H9 (cell line): ENCODE data around the gene CD79A. TPM values are rescaled to one million over a fixed set of nuclear protein-coding genes. Genes with fewer than 3 reads are reported as not detected.

Source experiments
- DNase-seq: peaks from one replicate; pipeline ENCODE4 v3.0.0-alpha.2; 2017
- H2AFZ ChIP-seq: one replicate; pipeline ENCODE4 v1.6.1; 2013; ENCODE audit warnings: mild to moderate bottlenecking, low read length, control low read depth, moderate library complexity
- H2AK5ac ChIP-seq: 2 replicates; pipeline ENCODE4 v1.6.1; 2013; ENCODE audit warnings: low read length, control low read depth, mixed read lengths; ENCODE audit not compliant: insufficient read length
- H2BK120ac ChIP-seq: one replicate; pipeline ENCODE4 v1.6.1; 2013; ENCODE audit warnings: low read depth, mild to moderate bottlenecking, low read length, control low read depth, inconsistent platforms; ENCODE audit not compliant: poor library complexity, severe bottlenecking
- H2BK12ac ChIP-seq: 2 replicates; pipeline ENCODE4 v1.6.1; 2013; ENCODE audit warnings: low read length, control low read depth, mixed read lengths, low read depth; ENCODE audit not compliant: insufficient read length
- H2BK15ac ChIP-seq: 2 replicates; pipeline ENCODE4 v1.6.1; 2013; ENCODE audit warnings: low read depth, low read length, control low read depth
- H2BK20ac ChIP-seq: one replicate; pipeline ENCODE4 v1.6.1; 2013; ENCODE audit warnings: low read depth, mild to moderate bottlenecking, low read length, control low read depth, inconsistent platforms; ENCODE audit not compliant: poor library complexity, severe bottlenecking
- H2BK5ac ChIP-seq: 2 replicates; pipeline ENCODE4 v1.6.1; 2013; ENCODE audit warnings: low read length, control low read depth, mixed read lengths; ENCODE audit not compliant: insufficient read length
- H3K14ac ChIP-seq: 2 replicates; pipeline ENCODE4 v1.6.1; 2013; ENCODE audit warnings: low read length, control low read depth; ENCODE audit not compliant: insufficient read depth
- H3K18ac ChIP-seq: 2 replicates; pipeline ENCODE4 v1.6.1; 2013; ENCODE audit warnings: low read depth, mild to moderate bottlenecking, mixed read lengths, low read length, control low read depth; ENCODE audit not compliant: insufficient read length
- H3K23ac ChIP-seq: 2 replicates; pipeline ENCODE4 v1.6.1; 2013; ENCODE audit warnings: low read length, control low read depth, mixed read lengths, low read depth; ENCODE audit not compliant: insufficient read length
- H3K23me2 ChIP-seq: 2 replicates; pipeline ENCODE4 v1.6.1; 2013; ENCODE audit warnings: low read depth, mild to moderate bottlenecking, mixed read lengths, low read length, control low read depth; ENCODE audit not compliant: insufficient read length, poor library complexity, severe bottlenecking
- H3K27ac ChIP-seq: 2 replicates; pipeline ENCODE4 v1.5.1; 2013; ENCODE audit warnings: low read length, control low read depth, mixed read lengths, low read depth; ENCODE audit not compliant: insufficient read length
- H3K27me3 ChIP-seq: 2 replicates; pipeline ENCODE4 v1.6.1; 2013; ENCODE audit warnings: low read length, control low read depth, inconsistent platforms; ENCODE audit not compliant: insufficient read depth
- H3K4ac ChIP-seq: 2 replicates; pipeline ENCODE4 v1.6.1; 2013; ENCODE audit warnings: low read depth, mild to moderate bottlenecking, control low read depth, inconsistent platforms, low read length, moderate library complexity
- H3K4me1 ChIP-seq: 2 replicates; pipeline ENCODE4 v1.6.1; 2013; ENCODE audit warnings: low read length, control low read depth, inconsistent platforms; ENCODE audit not compliant: insufficient read depth
- H3K4me2 ChIP-seq: 2 replicates; pipeline ENCODE4 v1.6.1; 2013; ENCODE audit warnings: low read length, control low read depth, mixed read lengths; ENCODE audit not compliant: insufficient read length, insufficient read depth
- H3K56ac ChIP-seq: 2 replicates; pipeline ENCODE4 v1.6.1; 2013; ENCODE audit warnings: low read depth, mild to moderate bottlenecking, mixed read lengths, low read length, control low read depth; ENCODE audit not compliant: insufficient read length
- H3K79me1 ChIP-seq: 2 replicates; pipeline ENCODE4 v1.6.1; 2013; ENCODE audit warnings: low read depth, mild to moderate bottlenecking, moderate library complexity, low read length, control low read depth, inconsistent platforms; ENCODE audit not compliant: insufficient read depth, poor library complexity, severe bottlenecking
- H3K79me2 ChIP-seq: 2 replicates; pipeline ENCODE4 v1.6.1; 2013; ENCODE audit warnings: low read length, control low read depth, inconsistent platforms; ENCODE audit not compliant: insufficient read depth
- H3K9ac ChIP-seq: 2 replicates; pipeline ENCODE4 v1.6.1; 2013; ENCODE audit warnings: low read length, control low read depth, mixed read lengths; ENCODE audit not compliant: insufficient read length; ENCODE audit errors: extremely low read depth
- H3K9me3 ChIP-seq: one replicate; pipeline ENCODE4 v1.6.1; 2013; ENCODE audit warnings: low read depth, low read length, inconsistent platforms; ENCODE audit not compliant: control insufficient read depth
- H3T11ph ChIP-seq: one replicate; pipeline ENCODE4 v1.6.1; 2013; ENCODE audit warnings: mild to moderate bottlenecking, low read length, control low read depth, inconsistent platforms
- H4K20me1 ChIP-seq: one replicate; pipeline ENCODE4 v1.6.1; 2013; ENCODE audit not compliant: control insufficient read depth, insufficient read length, insufficient read depth
- H4K5ac ChIP-seq: 2 replicates; pipeline ENCODE4 v1.6.1; 2013; ENCODE audit warnings: low read depth, mild to moderate bottlenecking, mixed read lengths, low read length, control low read depth; ENCODE audit not compliant: insufficient read length
- H4K8ac ChIP-seq: replicated peaks from 2 replicates; pipeline ENCODE4 v1.6.1; 2013; ENCODE audit warnings: low read length, control low read depth, mixed read lengths, low read depth; ENCODE audit not compliant: insufficient read length
- H4K91ac ChIP-seq: 2 replicates; pipeline ENCODE4 v1.6.1; 2013; ENCODE audit warnings: low read depth, mild to moderate bottlenecking, moderate library complexity, mixed read lengths, low read length, control low read depth; ENCODE audit not compliant: insufficient read length
- H3K27ac Mint-ChIP-seq, 3 experiments: 2 replicates in 2 of 3; 3 replicates in 1 of 3; pipeline ENCODE4 v1.8.0; 2020 to 2021; ENCODE audit warnings: mixed read lengths in 3 of 3, mild to moderate bottlenecking in 1 of 3, moderate library complexity in 1 of 3
- H3K27me3 Mint-ChIP-seq: 2 replicates; pipeline ENCODE4 v1.8.0; 2021; ENCODE audit warnings: low read depth, mild to moderate bottlenecking, moderate library complexity, mixed read lengths
- H3K36me3 Mint-ChIP-seq, 3 experiments: 2 replicates in 2 of 3; 3 replicates in 1 of 3; pipeline ENCODE4 v1.8.0; 2020 to 2021; ENCODE audit warnings: low read depth in 3 of 3, mixed read lengths in 3 of 3; ENCODE audit not compliant: insufficient read depth in 1 of 3
- H3K4me1 Mint-ChIP-seq, 2 experiments: 2 replicates each; pipeline ENCODE4 v1.8.0; 2020; ENCODE audit warnings: mixed read lengths in 2 of 2
- H3K4me3 Mint-ChIP-seq, 2 experiments: 2 replicates in 1 of 2; 3 replicates in 1 of 2; pipeline ENCODE4 v1.8.0; 2020 to 2021; ENCODE audit warnings: mild to moderate bottlenecking in 2 of 2, mixed read lengths in 2 of 2, moderate library complexity in 1 of 2
- H3K9me3 Mint-ChIP-seq, 2 experiments: 2 replicates in 1 of 2; 3 replicates in 1 of 2; pipeline ENCODE4 v1.8.0; 2020; ENCODE audit warnings: mild to moderate bottlenecking in 2 of 2, mixed read lengths in 2 of 2, moderate library complexity in 1 of 2
- CTCF ChIP-seq: fragments of 200-600 bp; sonication (generic); conservative IDR thresholded peaks from 3 replicates; pipeline ENCODE4 v1.8.0; 2021; ENCODE audit warnings: antibody characterized with exemption, mild to moderate bottlenecking
- WGBS: extraction: QIAGEN DNeasy Blood & Tissue Kit; methylation state at CpG from one replicate; pipeline ENCODE4 v1.1.7; 2013; ENCODE audit warnings: missing lambda C conversion rate, low lambda C conversion rate, mixed read lengths; ENCODE audit not compliant: insufficient read length; ENCODE audit errors: extremely low coverage; 5-methylcytosine and 5-hydroxymethylcytosine counted together
- total RNA-seq: library from RNA; stranded (reverse); gene quantifications from 2 replicates; pipeline ENCODE4 v1.2.1, GENCODE V29; 2021

CD79A gene
- total RNA-seq, 1 experiment from 2014 or later, result 0.22 TPM

- no peak overlapping the region for H3K4me2 ChIP-seq
- H2BK12ac ChIP-seq, result no peak overlapping the region
- no peak overlapping the region for H3K27ac ChIP-seq
- H3K23me2 ChIP-seq, result no peaks in the 10 kb centered on the region
- no peak overlapping the region for H3K18ac ChIP-seq
- Mint-ChIP-seq H3K9me3 (peaks cover 0 to 2% of the 10 kb centered on the region in 2 experiments; a peak in 1 of 5 replicates), H3K4me1 (peaks cover 1 to 19% of the 10 kb centered on the region in 2 experiments; a peak in 2 of 4 replicates), H3K27me3 (peaks cover 3% of the 10 kb centered on the region), H3K36me3 (peaks cover 15 to 41% (median 37%) of the 10 kb centered on the region in 3 experiments; a peak in 6 of 7 replicates), H3K27ac (no peak overlapping the region), H3K4me3 (no peak overlapping the region)
- no peak overlapping the region for H3K23ac ChIP-seq
- WGBS, result no CpG with 5 or more reads among the region's 21 CpGs
- no peak for TF ChIP-seq CTCF
- no peak overlapping the region for H2BK15ac ChIP-seq
- H3K27me3 ChIP-seq, result peaks cover 21% of the 10 kb centered on the region
- H3T11ph ChIP-seq, result no peak overlapping the region
- H4K91ac ChIP-seq, result no peak overlapping the region
- no peaks in the 10 kb centered on the region for H3K79me2 ChIP-seq
- no peak overlapping the region; the same call in 1 of the 2 replicates for H3K14ac ChIP-seq
- H3K9me3 ChIP-seq, result no peaks in the 10 kb centered on the region
- no peak overlapping the region for H3K9ac ChIP-seq
- H3K79me1 ChIP-seq, result no peaks in the 10 kb centered on the region
- H2BK120ac ChIP-seq, result no peak overlapping the region
- no peak for DNase-seq
- no peak overlapping the region for H3K4ac ChIP-seq
- H3K56ac ChIP-seq, result no peak overlapping the region
- no peak overlapping the region for H4K5ac ChIP-seq
- no peak overlapping the region for H2BK20ac ChIP-seq
- H2AFZ ChIP-seq, result no peak overlapping the region
- H2AK5ac ChIP-seq, result no peak overlapping the region
- H4K20me1 ChIP-seq, result no peaks in the 10 kb centered on the region
- no peak overlapping the region for H4K8ac ChIP-seq
- H2BK5ac ChIP-seq, result no peak overlapping the region
- H3K4me1 ChIP-seq, result no peaks in the 10 kb centered on the region
Observed at GRCh38 chr19:41906916-41907680, 30.0 kb downstream of the CD79A start.
